ENCODE results near the gene ZNF391.
"Not testable (repeated sequence)": the region's sequence is repeated elsewhere in the genome, so short reads cannot be mapped to it uniquely, and the experiment has no call there.

Gene ZNF391

DNA sequence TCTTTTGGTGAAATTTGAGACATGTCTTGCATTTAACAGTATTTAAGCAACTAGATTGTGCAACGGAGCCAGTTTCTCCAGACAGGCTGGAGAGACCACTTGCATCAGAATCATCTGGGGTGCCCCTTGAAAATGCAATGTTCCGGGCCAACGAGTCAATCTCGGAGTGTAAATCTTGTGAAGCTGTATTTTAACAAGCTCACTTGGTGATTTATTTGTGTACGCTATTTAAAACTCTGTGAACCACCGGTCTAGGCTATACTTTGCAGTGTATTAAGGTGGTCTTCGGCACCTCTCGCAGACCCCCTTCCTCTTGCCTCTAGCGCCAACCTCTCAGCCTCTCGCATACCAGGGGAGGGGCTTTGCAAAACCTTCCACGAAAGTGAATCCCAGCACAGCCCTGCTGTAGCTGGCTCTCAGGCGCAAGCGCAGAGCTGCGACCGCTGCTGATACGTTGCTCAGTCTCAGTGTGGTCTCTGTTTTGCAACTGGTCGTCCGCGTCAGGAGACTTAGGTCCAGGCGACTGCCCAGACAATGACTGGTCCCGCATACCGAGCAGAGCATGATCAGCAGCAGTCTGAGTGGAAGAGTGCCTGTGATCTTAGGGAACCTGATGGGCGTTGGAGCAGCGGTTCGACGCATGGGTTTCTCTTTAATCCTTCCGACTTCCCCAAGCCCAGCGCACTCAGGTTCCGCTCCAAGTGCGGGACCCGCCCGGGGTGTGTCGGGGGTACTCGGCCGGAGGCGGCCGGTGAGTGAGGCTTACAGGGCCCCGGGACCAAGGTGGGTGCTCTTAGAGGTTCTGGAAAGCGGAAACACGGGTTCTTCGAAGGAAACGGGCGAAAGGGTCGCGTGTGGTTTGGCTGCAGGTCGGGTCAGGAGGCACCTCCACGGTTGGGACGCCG is at the start of gene ZNF391:
ZNF391 (plus strand) TSS at position 467 of the 905 bp plus-strand sequence. CDS start 11,612 bp downstream, outside the sequence.
- DNase-seq = peak; percentile 33 to 63 (median 42)

DNA sequence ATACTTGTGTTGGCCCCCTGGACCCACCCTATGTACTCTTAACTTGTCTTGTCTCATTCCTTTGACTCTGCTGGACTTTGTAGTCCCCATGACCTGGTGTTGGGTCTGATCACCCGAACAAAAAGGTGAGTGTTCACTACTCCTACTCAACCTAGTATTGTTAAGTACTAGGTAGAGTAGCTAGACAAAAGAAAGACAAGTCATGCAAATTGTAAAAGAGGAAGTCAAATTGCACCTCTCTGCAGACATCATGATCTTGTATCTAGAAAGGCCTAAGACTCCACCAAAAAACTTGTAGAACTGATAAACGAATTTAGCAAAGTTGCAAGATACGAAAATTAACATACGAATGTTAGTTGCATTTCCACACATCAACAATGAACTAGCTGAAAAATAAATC is 35.7 kb upstream of the ZNF391 start:
- DNase-seq = no peak

DNA sequence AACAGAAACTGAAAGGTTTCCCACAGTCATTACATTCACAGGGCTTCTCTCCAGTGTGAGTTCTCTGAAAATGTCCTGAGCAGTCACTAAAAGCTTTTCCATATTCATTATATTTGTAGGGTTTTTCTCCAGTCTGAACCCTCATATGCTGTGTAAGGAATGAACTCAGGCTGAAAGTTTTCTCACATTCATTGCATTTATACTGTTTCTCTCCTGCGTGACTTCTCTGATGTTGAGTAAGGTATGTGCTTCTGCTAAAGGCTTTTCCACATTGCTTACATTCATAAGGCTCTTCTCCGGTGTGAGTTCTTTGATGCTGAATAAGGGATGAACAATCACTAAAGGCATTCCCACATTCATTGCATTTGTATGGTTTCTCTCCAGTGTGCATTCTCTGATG is 29.8 kb upstream of the ZNF391 start:
- DNase-seq = no peak

DNA sequence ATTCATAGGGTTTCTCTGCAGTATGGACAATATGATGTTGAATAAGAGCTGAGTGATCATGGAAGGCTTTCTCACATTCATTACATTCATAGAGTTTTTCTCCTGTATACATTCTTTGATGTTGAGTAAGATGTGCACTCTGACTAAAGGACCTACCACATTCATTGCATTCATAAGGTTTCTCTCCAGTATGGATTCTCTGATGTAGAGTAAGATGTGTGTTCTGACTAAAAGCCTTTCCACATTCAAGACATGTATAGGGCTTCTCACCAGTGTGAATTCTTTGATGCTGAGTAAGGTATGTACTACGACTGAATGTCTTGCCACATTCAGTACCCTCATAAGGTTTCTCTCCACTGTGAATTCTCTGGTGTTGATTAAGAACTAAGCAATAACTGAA is 29.3 kb upstream of the ZNF391 start:
- no peak for DNase-seq

DNA sequence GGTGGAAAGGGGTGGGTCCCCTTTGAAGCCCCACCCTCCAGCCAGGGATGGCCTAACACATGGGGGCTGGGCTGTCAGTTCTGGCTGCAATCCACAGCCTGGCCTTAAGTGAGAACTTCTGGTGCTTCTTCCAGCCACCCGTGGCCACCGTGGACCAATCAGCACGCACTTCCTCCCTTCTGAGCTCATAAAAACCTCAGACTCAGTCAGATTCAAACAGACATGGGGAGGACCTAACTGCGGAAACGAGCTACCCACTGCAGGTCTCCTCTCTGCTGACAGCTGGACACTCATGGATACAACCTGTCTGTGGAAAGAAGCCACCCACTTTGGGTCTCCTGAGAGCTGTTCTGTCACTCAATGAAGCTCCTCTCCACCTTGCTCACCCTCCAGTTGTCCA is 20.4 kb upstream of the ZNF391 start:
- DNase-seq = no peak

DNA sequence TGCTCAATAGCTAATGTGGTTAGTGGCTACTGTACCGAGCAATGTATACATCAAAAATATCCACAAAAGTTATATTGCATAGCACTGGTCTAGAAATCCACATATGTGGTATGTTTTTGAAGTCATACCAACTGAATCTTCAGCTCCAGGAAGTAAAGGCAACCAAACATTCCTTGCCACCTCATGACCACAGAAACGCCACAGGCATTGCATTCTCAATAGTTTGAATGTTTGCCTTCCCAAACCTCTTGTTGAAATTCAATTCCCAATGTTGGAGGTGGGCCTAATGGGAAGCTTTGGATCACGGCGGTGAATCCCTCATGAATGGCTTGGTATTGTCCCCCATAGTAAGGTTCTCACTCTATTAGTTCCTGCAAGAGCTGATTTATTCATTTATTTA is 18.2 kb upstream of the ZNF391 start:
- DNase-seq = no peak

DNA sequence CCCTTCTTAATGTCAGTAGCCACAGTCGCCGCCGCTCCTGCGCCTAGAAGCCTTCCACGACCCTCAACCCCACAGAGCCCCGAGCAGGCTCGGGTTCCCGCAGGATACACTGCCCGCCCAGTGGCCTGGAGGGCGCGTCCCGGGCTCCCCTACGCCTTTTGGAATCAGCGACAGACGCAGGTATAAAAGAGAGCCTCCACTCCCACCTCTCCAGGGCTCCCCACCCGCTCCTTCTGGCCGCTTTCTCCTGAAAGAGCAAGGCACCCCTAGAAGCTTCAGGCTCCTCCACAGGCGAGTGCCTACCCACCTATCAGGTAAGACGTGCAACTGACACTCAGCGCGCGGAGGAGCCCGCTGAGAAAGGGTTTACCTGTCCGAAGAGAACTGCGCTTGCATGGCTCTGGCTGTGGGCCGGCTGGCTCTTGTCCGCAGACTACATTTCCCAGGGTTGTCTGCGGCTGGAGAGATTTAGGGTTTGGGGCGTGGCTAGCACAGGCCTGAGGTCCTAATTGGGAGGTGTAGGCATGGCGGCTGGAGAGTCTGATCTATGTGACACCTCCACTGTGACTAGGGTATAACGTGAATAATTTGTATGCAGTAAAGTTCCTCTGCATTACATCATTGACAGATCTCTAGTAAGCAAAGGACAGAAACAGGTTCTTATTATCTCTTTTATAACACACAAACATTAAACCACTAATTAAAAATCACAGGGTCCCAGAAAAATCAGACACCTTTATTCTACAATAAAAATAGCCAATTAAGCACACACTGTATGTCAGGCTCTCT is 13.5 kb upstream of the ZNF391 start:
- peak; percentile 20 to 52 (median 35) for DNase-seq

DNA sequence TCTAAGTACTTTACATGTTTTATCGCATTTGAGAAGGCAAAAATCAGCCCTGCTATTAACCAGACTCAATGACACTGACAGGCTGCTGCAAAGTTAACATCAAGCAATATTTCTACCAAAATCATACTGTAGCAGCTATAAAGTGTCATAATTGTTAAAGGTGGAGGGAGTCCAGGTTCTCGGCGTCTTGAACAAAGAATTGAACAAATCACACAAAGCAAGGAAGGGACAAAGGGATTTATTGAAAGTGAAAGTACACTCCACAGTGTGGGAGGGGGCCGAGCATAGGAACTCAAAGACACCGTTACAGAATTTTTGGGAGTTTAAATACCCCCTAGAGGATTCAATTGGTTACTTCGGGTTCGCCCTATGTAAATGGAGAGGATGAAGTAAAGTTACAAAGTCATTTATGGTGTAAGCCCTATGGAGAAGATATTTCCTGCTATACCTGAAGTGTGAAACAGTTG is 12.9 kb upstream of the ZNF391 start:
- no peak for DNase-seq

DNA sequence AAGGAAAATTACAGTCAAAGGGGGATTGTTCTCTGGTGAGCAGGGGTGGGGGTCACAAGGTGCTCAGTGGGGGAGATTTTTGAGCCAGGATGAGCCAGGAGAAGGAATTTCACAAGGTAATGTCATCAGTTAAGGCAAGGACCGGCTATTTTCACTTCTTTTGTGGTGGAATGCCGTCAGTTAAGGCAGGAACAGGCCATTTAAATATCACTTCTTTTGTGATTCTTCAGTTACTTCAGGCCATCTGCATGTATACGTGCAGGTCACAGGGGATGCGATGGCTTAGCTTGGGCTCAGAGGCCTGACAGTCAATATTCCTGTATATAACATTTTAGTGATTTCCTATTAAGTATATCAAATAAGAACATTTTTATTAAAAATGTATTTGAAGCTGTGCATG is 10.2 kb upstream of the ZNF391 start:
- DNase-seq = not testable (repeated sequence)

DNA sequence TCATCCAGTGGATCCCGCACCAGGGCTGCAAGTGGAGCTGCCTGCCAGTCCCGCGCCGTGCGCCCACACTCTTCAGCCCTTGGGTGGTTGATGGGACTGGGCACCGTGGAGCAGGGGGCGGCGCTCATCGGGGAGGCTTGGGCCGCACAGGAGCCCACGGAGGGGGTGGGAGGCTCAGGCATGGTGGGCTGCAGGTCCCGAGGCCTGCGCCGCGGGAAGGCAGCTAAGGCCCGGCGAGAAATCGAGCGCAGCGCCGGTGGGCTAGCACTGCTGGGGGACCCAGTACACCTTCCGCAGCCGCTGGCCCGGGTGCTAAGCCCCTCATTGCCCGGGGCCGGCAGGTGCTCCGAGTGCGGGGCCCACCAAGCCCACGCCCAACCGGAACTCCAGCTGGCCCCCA is 7.6 kb upstream of the ZNF391 start:
- not testable (repeated sequence) for DNase-seq

DNA sequence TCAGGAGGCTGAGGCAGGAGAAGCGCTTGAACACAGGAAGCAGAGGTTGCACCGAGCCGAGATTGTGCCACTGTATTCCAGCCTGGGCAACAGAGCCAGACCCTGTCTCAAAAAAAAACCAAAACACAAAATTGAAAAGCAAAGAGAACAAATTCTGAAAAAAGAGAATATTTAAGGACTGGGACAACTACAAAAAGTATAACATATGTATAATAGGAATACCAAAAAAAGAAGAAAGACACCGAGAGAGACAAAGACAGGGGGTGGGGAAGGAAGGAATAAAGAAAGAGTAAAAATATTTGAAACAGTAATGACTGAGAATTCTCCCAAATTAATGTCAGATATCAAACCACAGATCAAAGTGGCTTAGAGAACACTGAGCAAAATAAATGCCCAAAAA is 5.5 kb upstream of the ZNF391 start:
- DNase-seq = no peak

DNA sequence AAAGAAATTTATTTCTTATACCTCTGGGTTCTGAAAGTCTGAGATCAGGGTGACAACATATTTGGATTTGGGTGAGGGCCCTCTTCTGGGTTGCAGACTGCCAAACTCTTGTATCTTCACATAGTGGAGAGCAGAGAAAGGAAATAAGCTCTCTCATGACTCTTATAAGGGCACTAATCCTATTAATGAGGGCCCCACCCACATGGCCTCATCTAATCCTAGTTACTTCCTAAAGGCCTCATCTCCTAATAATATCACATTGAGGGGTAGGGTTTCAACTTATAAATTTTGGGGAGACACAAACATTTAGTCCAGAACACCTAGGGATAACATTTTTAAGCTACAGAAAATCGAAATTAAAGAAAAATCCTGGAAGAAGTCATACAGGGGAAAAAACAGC is 5.1 kb upstream of the ZNF391 start:
- no peak for DNase-seq

DNA sequence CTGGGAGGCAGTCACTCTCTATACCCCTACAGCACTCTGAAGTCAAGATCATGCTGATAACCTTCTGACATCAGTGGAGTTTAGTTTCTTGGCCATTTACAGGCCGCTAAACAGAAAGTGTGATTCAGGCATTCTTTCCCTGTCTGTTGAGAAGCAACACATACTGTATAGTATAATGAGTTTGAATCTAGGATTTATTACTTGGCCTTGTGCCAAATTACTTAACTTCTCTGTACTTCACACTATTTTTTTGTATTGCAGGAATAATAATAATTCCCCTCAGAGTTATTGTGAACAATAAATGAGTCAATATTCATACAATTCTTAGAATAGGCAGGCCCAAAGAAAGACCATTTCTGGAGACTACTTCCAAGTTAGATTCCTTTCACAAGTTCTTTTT is 4.1 kb downstream of the ZNF391 start:
- no peak for DNase-seq

DNA sequence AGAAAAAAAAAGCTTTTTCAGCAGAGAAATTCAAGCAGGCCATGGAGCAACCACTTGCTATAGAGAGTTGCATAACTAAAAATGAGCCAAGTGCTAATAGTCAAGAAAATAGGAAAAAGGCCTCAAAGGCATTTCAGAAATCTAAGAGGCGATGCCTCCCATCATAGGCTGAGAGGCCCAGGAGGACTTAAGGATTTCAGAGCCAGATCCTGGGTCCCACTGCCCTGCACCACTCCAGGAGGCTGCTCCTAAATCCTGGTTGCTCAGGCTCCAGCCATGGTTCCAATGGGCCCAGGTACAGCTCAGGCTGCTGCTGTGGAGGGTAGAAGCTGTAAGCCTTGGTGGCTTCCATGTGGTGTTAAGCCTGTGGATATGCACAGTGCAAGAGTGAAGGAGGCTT is 5.5 kb downstream of the ZNF391 start:
- DNase-seq = no peak

DNA sequence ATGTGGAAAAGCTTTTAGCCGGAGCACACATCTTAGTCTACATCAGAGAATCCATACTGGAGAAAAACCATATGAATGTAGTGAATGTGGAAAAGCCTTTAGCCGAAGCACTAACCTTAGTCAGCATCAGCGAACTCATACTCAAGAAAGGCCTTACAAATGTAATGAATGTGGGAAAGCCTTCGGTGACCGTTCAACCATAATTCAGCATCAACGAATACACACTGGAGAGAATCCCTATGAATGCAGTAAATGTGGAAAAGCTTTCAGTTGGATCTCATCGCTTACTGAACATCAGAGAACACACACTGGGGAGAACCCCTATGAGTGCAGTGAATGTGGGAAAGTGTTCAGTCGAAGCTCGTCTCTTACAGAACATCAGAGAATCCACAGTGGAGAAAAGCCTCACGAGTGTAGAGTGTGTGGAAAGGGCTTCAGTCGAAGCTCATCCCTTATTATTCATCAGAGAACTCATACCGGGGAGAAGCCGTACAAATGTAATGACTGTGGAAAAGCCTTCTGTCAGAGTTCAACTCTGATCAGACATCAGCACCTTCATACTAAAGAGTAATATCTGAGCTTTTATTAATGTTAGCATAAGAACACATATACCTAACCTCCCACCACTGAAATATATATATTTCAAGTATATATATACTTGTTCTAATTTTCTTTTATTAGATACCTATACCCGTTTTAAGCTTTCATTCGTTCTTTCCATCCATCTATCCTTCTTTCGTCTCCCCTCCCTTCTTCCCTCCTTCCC is 12.5 kb downstream of the ZNF391 start:
- no peak for DNase-seq

DNA sequence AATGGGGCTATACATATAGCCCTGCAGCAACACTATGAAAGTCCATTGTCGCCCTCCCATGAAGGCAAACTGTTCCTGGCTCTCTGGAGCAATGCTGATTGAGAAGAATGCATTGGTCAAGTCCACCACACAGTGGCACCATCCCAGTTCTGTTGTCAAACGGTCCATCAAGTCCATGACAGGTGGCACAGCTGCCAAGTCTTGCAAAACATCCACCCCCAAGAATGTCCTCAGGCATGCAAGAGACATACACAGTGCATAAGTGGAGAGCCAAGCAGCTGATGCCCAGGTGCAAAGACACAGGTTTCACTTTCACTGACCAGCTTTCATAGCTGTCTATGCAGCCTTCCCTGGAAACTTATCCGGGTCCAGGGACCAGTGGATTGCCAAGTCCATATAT is 17.5 kb downstream of the ZNF391 start:
- DNase-seq = no peak

DNA sequence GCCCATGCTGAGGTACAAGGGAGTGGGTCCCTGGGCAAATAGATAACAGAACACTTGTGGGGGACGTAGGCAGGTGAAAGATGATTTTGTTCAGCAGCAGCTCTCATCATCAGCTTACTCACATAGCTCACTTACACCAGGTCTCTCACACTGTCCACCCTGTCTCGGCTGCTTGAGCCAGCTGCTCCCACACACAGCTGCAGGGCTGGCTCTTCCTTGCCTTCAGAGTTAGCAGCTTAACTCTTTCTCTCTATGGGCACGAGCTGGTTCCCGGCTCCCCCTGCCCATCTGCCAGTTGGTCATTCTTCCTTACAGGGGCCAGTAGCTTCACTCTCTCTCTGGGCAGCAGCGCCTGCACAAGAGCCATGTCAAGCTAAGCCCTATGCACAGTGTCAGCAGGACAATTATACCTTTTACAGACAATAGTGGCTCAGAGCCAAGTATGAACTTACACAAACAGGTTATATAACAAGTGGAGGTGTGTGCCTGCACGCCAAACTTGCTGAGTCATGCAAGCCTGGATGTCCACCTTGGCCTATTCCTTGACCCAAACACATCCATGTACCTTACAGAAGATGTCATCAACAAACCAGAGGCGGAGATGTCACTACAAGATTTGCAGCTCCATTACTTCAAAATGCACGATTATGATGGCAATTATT is 18.7 kb downstream of the ZNF391 start:
- no peak for DNase-seq

DNA sequence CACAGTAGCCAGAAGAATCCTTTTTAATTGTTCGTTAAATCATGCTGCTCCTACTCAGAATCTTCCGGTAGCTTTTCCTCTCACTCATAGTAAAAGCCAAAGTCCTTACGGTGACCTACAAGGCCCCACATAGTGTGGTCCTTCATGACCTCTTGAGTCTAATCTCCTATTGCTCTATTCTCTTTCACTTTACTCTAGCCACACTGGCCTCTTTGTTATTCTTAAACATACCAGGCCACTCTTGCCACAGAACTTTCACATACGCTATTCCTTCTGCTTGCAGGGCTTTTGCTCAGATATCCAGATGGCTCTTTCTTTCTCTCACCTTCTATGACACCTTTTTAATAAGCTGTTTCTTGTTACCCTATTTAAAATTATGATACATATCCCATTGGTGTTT is 25.7 kb downstream of the ZNF391 start:
- DNase-seq = no peak

DNA sequence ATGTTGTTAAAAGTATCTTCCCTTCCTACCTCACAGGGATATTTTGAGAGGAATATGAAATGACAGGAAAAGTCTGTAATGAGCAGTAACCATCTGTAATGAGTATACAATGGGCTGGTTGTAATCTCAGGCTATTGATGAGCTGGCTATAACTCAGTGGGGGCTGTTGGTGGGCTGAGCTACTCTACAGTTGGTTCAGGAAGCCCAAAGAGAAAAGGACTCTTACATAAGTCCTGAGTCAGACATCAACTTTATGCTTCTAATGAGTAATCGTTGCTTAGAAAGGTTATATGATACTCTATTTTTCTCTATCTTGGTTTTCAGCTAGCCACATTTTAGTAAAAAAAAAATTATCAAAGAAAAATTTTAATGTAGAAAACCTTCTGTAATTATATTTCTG is 26.4 kb downstream of the ZNF391 start:
- DNase-seq = no peak

DNA sequence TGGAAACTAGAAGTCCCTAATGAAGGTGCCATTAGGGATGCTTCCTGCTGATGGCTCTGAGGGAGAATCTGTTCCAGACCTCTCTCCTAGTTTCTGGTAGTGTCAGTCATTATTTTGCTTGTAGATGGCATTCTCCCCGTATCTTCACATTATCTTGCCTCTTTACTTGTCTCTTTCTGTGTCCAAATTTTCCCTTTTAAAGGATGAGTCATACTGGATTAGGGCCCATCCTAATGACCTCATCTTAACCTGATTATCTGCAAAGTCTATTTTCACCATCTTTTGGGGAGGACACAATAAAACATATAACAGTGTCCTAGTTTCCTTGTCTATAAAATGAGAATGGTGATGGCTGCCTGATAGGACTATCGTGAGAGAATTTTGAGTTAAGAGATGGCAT is 27.3 kb downstream of the ZNF391 start:
- DNase-seq = no peak

DNA sequence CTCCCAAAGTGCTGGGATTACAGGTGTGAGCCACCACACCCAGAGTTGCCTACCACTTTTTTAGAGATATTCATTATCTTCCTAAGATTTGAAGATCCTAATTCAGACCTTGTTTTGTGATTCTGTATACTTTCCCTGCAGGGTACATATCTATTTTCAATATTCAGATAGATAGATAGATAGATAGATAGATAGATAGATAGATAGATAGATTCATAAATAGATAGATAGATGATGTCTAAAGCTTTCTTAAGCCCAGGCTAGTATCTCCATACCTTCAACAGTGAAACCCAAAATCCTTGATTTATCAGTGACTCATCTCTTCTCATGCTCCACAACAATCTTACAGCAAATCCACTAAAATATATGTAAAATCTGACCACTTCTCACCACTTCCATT is 30.8 kb downstream of the ZNF391 start:
- no peak for DNase-seq

DNA sequence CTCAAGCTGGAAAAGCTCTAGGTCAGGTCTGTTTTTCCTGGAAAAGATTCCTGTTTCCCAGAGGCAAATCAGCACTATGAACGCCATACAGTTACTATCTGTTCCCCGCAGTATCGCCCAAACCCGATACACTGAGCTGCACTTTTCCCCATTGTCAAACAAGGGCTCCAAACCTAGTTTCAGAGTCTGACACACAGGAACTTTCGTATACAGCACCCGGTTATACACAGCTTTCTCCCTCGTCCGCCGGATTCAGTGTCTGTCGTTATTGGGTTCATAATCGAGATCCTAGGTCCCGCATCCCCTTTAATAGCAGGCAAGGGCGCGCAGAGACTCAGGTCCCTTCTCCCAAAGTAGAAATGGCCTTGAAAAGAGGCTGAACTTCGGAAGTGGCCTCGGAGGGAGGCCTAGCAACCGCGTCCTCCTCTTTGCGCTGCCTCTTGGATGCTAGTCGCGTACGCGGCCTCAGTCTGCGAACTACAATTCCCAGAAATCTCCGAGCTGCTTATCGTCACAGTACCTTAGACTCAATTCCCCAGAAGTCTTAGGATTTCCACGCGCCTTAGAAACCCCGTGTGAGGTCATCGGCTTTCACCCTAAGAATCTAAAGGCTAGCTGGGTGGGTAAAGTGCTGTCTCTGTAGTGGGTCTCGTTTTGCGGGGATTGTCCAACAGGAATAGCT is 34.2 kb downstream of the ZNF391 start:
- DNase-seq = no peak
